Stimulated activated CD4-positive, alpha-beta T cell treated with anti-CD3 and anti-CD28 coated beads, Interleukin-2, amount 100 ng/mL, for 24 hours (primary cell): ENCODE measurements around the gene BRSK1.
A peak's percentile ranks its signal among the peaks of the same experiment; 100 is the strongest.
"Not testable (repeated sequence)": the region's sequence is repeated elsewhere in the genome, so short reads cannot be mapped to it uniquely, and the experiment has no call there.

ENCODE experiments used
- DNase-seq, 2 donors: peaks; one replicate each; pipeline ENCODE4 v3.0.0-alpha.2; 2020

Gene BRSK1

GRCh38 chr19:55304279-55304978 is 20.6 kb downstream of the BRSK1 start:
- peak in 1 of 2 donors; percentile 45 for DNase-seq

- no peak for DNase-seq
Measured at GRCh38 chr19:55304980-55305379, 21.2 kb downstream of the BRSK1 start.

- DNase-seq: peak; percentile 57 to 59
Measured at GRCh38 chr19:55305491-55305890, 21.7 kb downstream of the BRSK1 start.

GRCh38 chr19:55305983-55306562 is 22.3 kb downstream of the BRSK1 start:
- no peak for DNase-seq

GRCh38 chr19:55306712-55307111 is 22.9 kb downstream of the BRSK1 start:
- no peak for DNase-seq

GRCh38 chr19:55308281-55308680 is 24.5 kb downstream of the BRSK1 start:
- no peak for DNase-seq

- DNase-seq: no peak
Measured at GRCh38 chr19:55309448-55309847, 25.7 kb downstream of the BRSK1 start.

- DNase-seq: no peak
Measured at GRCh38 chr19:55310498-55310897, 26.7 kb downstream of the BRSK1 start.

- DNase-seq: no peak
Measured at GRCh38 chr19:55311397-55311796, 27.6 kb downstream of the BRSK1 start.

- DNase-seq: no peak
Measured at GRCh38 chr19:55311797-55312196, 28.0 kb downstream of the BRSK1 start.

GRCh38 chr19:55312621-55313512 is 29.1 kb downstream of the BRSK1 start:
- no peak for DNase-seq

- no peak for DNase-seq
Measured at GRCh38 chr19:55314396-55314795, 30.6 kb downstream of the BRSK1 start.

GRCh38 chr19:55315956-55316525 is 32.2 kb downstream of the BRSK1 start:
- no peak for DNase-seq

- no peak for DNase-seq
Measured at GRCh38 chr19:55316646-55317045, 32.8 kb downstream of the BRSK1 start.

- no peak for DNase-seq
Measured at GRCh38 chr19:55319785-55320184, 36.0 kb downstream of the BRSK1 start.

GRCh38 chr19:55320844-55321419 is 37.1 kb downstream of the BRSK1 start:
- DNase-seq: no peak

GRCh38 chr19:55321466-55322137 is 37.8 kb downstream of the BRSK1 start:
- DNase-seq: no peak

GRCh38 chr19:55322204-55322885 is 38.5 kb downstream of the BRSK1 start:
- DNase-seq: no peak

GRCh38 chr19:55324662-55325061 is 40.9 kb downstream of the BRSK1 start:
- DNase-seq: no peak

GRCh38 chr19:55325172-55325571 is 41.4 kb downstream of the BRSK1 start, which contains the start of gene TMEM150B:
Gene TMEM150B (minus strand): TSS chr19:55325341. CDS start chr19:55321036, 4,305 bp downstream.
- DNase-seq: no peak

- not testable (repeated sequence) for DNase-seq
Measured at GRCh38 chr19:55328774-55329318, 45.0 kb downstream of the BRSK1 start.
